Activated naive CD4-positive, alpha-beta T cell treated with anti-CD3 and anti-CD28 coated beads, Interleukin-2, amount 10 ng/mL, durations not matched to agents 7 days and 5 days (primary cell): ENCODE data around the gene GHRL.
"Not testable (repeated sequence)": the region's sequence is repeated elsewhere in the genome, so short reads cannot be mapped to it uniquely, and the experiment has no call there.

Experiments
- CTCF ChIA-PET: fragments of 350-600 bp; sonication (Branson Sonifier 250); formaldehyde crosslinking; loops from one replicate; lab custom pipeline; 2021; ENCODE audit warnings: antibody characterized with exemption; lab: Charles Lee
- DNase-seq: peaks from one replicate; pipeline ENCODE4 v3.0.0-alpha.2; 2020
- H3K27ac Mint-ChIP-seq: one replicate; pipeline ENCODE4 v1.8.0; 2021; ENCODE audit warnings: mild to moderate bottlenecking, moderate library complexity, mixed read lengths
- H3K27me3 Mint-ChIP-seq: one replicate; pipeline ENCODE4 v1.8.0; 2021; ENCODE audit warnings: mild to moderate bottlenecking, mixed read lengths
- H3K36me3 Mint-ChIP-seq: one replicate; pipeline ENCODE4 v1.8.0; 2021; ENCODE audit warnings: mixed read lengths
- H3K4me1 Mint-ChIP-seq: one replicate; pipeline ENCODE4 v1.8.0; 2021; ENCODE audit warnings: mixed read lengths
- H3K4me3 Mint-ChIP-seq: one replicate; pipeline ENCODE4 v1.8.0; 2021; ENCODE audit warnings: mild to moderate bottlenecking, moderate library complexity, mixed read lengths
- H3K9me3 Mint-ChIP-seq: one replicate; pipeline ENCODE4 v1.8.0; 2021; ENCODE audit warnings: mixed read lengths

Gene GHRL

DNA sequence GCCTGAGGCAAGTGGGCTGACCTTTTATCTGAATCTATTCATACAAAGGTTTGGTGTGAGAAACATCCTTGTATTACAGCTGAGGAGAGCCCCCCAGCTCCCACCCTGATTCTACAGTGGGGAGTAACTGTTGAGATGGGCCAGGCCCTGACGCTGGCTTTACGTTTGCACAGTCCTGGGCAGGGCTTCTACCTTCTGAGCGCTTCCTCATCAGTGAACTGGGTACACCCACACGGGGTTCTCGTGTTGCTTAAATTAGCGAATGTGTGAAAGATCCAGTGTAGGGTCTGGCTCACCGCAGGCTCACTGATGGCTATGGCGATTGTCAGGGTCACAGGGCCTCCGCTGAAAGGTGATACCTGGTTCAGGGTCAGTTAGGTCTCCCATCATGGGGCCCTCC lies 7.3 kb upstream of the GHRL start:
- no peaks in the 10 kb centered on the region for H3K9me3 Mint-ChIP-seq
- peak overlapping the region; percentile 76 for H3K27ac Mint-ChIP-seq
- H3K4me3 Mint-ChIP-seq = no peak overlapping the region
- CTCF ChIA-PET = interaction anchor here (0.9 kb wide), 1 partner anchor 22 kb away, joined by 3 read pairs; no protein-coding TSS in a partner anchor
- no peaks in the 10 kb centered on the region for H3K27me3 Mint-ChIP-seq
- H3K36me3 Mint-ChIP-seq = peaks cover 57% of the 10 kb centered on the region
- DNase-seq = no peak
- H3K4me1 Mint-ChIP-seq = peaks cover 12% of the 10 kb centered on the region

DNA sequence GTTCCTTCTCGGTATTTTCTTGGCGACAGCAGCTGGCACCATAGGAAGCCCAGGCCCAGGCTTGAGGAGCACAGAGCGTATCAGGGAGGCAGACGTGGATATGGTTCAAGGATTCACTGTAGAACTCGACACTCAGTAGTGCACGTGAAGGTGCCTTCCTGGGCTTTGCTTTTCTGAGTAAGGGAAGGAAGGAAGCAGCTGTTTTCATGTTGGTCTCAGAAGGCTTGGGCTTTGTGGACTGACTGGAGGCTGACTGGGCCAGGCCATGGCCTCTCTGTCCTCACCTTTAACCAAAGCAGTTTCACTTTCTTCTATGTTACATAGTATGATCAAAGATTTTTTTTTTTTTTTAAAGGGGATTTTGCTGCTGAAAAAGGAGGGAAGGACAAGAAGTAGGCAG lies 6.9 kb upstream of the GHRL start:
- Mint-ChIP-seq H3K9me3 (no peaks in the 10 kb centered on the region), H3K27ac (peak overlapping the region; percentile 76), H3K36me3 (peaks cover 56% of the 10 kb centered on the region), H3K4me3 (no peak overlapping the region), H3K4me1 (peaks cover 12% of the 10 kb centered on the region), H3K27me3 (no peaks in the 10 kb centered on the region)
- no peak for DNase-seq
- CTCF ChIA-PET = interaction anchor here (0.9 to 1.0 kb wide), 2 partner anchors 22 to 367 kb away, joined by 3 read pairs; no protein-coding TSS in a partner anchor

DNA sequence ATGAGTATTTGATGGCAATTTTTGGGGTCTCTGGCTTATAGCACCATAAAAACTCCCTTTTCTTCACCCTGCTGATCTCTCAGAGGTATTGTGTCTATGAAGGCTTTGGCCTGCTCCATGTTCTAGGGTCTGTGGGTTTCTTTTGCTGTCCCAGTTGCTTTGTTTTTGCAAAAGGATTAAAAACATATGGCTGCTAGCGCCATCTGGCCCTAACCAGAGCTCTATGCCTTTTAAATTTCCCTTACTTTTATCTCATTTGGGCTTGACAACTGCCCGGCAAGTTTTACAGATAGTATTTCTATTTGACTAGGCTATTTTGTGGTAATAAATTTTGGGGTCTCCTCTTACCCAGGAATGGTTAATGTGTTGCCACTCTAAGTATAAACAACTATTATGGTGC lies 6.4 kb upstream of the GHRL start:
- Mint-ChIP-seq H3K9me3 (no peaks in the 10 kb centered on the region), H3K27ac (peak overlapping the region; percentile 76), H3K4me1 (peaks cover 12% of the 10 kb centered on the region), H3K36me3 (peaks cover 58% of the 10 kb centered on the region), H3K27me3 (no peaks in the 10 kb centered on the region), H3K4me3 (no peak overlapping the region)
- DNase-seq = no peak
- CTCF ChIA-PET = interaction anchor here (1.0 kb wide), 1 partner anchor 366 kb away, joined by 3 read pairs; no protein-coding TSS in a partner anchor

DNA sequence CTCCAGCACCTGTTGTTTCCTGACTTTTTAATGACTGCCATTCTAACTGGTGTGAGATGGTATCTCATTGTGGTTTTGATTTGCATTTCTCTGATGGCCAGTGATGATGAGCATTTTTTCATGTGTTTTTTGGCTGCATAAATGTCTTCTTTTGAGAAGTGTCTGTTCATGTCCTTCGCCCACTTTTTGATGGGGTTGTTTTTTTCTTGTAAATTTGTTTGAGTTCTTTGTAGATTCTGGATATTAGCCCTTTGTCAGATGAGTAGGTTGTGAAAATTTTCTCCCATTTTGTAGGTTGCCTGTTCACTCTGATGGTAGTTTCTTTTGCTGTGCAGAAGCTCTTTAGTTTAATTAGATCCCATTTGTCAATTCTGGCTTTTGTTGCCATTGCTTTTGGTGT lies 5.3 kb upstream of the GHRL start:
- CTCF ChIA-PET, H3K9me3 Mint-ChIP-seq, H3K27me3 Mint-ChIP-seq, H3K27ac Mint-ChIP-seq, H3K4me3 Mint-ChIP-seq, DNase-seq: not testable (repeated sequence)
- Mint-ChIP-seq H3K4me1 (peaks cover 12% of the 10 kb centered on the region), H3K36me3 (peaks cover 54% of the 10 kb centered on the region)

DNA sequence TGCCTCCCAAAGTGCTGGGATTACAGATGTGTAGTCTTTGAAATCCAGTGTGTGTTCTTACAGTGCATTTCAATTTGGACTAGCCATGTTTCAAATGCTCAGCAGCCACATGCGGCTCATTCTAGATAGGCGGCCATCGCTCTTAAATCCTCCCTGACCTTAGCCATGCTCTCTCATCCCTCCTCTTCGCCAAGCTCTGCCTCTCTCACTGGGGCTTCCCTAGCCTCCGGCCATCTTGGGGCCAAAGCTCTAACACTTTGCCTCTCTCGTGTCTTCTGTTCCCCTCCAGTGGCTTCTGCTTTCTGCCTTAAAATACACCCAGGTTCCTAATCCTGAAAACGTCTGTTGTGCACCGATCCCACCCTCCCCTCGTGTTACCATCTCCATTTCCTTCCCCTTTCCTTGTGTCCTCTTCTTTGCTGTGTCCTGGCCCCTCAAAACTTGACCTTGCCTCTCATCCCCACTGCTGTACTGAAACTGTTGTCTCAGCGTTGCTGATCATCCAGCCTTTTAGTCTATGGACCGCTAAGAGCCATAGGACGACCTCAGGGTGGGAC lies 1.4 kb upstream of the GHRL start:
- no peak overlapping the region for H3K27ac Mint-ChIP-seq
- peaks cover 39% of the 10 kb centered on the region for H3K36me3 Mint-ChIP-seq
- DNase-seq = no peak
- H3K4me3 Mint-ChIP-seq = no peak overlapping the region
- H3K27me3 Mint-ChIP-seq = no peaks in the 10 kb centered on the region
- no peaks in the 10 kb centered on the region for H3K9me3 Mint-ChIP-seq
- peaks cover 18% of the 10 kb centered on the region for H3K4me1 Mint-ChIP-seq
- CTCF ChIA-PET = interaction anchor here (1.0 kb wide), 1 partner anchor 14 kb away, joined by 3 read pairs; no protein-coding TSS in a partner anchor

DNA sequence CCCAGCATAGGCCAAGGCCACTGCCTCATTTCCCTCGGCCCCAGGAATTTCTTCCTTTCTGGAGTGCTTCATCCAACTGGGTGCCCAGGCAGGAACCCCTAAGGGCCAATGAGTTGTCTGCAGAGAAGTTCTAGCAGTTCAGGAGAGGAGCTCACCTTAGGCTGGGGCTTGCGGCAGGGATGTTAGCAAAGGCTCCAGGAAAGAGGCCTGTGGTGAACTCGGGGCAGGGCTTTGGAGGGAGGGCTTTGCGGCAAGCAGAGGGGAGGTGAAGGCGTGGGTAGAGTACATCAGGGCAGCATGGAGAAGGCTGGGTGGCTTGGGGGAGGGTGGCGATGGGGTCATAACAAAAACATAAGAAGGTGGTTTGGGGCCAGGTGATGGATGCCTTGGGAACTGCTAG lies 1.1 kb downstream of the GHRL start:
- CTCF ChIA-PET = interaction anchor here (0.8 kb wide), 1 partner anchor 465 kb away, joined by 3 read pairs; no protein-coding TSS in a partner anchor
- H3K27ac Mint-ChIP-seq = peak overlapping the region; percentile 67
- no peak for DNase-seq
- no peaks in the 10 kb centered on the region for H3K9me3 Mint-ChIP-seq
- H3K4me1 Mint-ChIP-seq = peaks cover 15% of the 10 kb centered on the region
- no peak overlapping the region for H3K4me3 Mint-ChIP-seq
- H3K27me3 Mint-ChIP-seq = no peaks in the 10 kb centered on the region
- H3K36me3 Mint-ChIP-seq = peaks cover 31% of the 10 kb centered on the region

DNA sequence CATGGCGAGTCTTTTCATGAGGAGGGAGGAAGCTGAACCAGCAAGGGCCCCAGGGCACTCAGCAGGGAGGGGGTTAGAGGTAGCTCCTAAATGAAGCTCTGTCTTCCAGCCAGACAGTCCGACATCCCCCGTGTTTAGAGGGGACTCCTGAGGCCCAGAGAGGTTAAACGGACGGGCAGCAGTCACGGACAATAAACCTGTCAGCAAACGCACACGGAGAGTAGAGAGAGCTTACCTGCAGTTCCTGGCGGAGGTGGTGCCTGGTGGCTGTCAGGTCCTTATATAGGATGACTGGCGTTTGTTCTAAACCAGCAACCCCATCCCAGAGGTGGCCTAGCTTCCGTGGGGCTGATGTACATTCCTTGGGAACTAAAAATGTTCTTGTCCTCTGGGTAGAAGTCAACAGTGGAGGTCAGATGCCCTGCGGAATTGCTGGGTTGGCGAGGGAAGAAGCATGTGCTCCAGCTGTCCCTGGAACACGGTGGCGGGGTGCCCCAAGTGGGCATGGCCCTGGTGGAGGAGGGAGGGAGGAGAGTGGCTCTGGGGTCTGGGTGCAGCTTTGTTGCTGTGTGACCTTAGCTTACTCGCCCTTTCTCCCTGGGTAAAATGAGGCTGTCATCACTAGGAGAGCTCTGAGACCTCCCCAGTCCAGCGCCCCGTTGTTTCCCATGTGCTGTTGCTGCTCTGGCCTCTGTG lies 2.1 kb downstream of the GHRL start:
- Mint-ChIP-seq H3K4me3 (no peak overlapping the region), H3K36me3 (peaks cover 28% of the 10 kb centered on the region), H3K27ac (no peak overlapping the region), H3K4me1 (peaks cover 18% of the 10 kb centered on the region), H3K27me3 (no peaks in the 10 kb centered on the region), H3K9me3 (no peaks in the 10 kb centered on the region)
- CTCF ChIA-PET = no interaction called here
- peak; percentile 13 for DNase-seq

DNA sequence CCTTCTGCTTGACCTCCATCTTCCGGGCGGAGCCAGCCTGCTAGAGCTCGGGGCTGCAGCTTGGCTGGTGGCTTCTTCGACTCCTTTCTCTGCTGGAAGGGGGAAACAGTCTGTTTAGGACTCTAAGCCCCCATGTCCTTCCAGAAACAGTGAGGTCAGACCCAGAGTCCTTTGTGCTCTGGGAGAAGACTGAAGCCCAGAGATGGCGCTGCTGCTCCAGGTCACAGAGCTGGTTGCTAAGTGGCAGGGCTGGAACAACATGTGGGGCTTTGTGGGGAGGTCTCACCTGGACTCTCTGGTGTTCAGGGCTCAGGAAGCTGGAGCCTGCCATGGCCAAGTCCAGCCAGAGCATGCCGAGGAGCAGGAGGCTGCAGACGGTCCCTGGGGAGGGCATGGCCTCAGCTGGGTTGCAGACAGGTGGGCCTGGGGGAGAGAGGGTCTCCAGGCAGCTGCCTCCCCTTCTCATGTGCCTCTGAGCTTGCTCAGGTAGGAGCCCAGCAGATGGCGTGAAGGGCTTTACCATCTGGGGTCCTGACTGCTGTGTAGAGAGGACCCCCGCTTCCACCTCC lies 2.9 kb downstream of the GHRL start:
- peak; percentile 13 for DNase-seq
- Mint-ChIP-seq H3K4me1 (peaks cover 23% of the 10 kb centered on the region), H3K27me3 (no peaks in the 10 kb centered on the region), H3K27ac (no peak overlapping the region), H3K4me3 (no peak overlapping the region), H3K9me3 (no peaks in the 10 kb centered on the region), H3K36me3 (peaks cover 27% of the 10 kb centered on the region)
- CTCF ChIA-PET = interaction anchor here (0.6 kb wide), 1 partner anchor 76 kb away, joined by 4 read pairs; no protein-coding TSS in a partner anchor

DNA sequence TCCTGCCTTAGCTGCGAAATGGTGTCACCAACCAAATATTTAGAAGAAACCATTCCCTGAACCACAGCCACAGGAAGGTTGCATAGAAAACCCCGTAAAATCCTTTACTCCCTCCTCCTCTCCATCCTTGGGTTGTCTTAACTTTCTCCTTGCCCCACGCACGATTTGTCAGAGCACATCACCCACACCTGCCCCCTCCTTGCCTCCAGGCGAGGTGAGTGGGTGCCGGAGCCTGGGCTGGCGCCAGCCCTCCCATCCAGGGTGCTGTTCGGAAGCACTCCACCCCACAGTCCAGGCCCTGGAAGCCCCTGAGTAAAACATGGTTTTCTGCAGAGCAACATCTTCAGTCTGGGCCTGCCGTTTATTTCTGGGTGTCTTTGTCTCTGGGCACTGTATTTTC lies 3.7 kb downstream of the GHRL start:
- Mint-ChIP-seq H3K27ac (no peak overlapping the region), H3K9me3 (no peaks in the 10 kb centered on the region), H3K27me3 (no peaks in the 10 kb centered on the region), H3K4me3 (no peak overlapping the region), H3K4me1 (peaks cover 31% of the 10 kb centered on the region), H3K36me3 (peaks cover 27% of the 10 kb centered on the region)
- DNase-seq = peak; percentile 8
- CTCF ChIA-PET = no interaction called here

DNA sequence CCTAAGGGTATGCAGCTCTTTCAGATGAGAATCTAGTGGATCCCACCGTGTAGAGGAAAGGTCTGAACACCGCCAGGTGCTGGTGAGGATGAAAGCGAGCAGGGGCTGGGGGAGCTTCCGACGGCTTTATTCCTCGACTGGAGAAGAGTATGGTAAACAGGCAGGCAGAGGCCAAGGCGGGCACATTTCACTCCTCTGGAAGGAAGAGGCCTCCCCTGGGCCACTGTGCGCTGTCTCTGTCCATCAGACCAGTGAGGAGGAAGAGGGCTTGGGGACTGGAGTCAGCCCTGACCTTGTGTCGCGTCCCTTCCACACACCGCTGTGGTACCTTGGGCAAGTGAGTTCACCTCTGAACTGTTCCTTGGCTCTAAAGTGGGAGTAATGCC lies 4.2 kb downstream of the GHRL start:
- peak; percentile 15 for DNase-seq
- Mint-ChIP-seq H3K27ac (peak overlapping the region; percentile 58), H3K36me3 (peaks cover 29% of the 10 kb centered on the region), H3K4me1 (peaks cover 36% of the 10 kb centered on the region), H3K27me3 (no peaks in the 10 kb centered on the region), H3K9me3 (no peaks in the 10 kb centered on the region), H3K4me3 (no peak overlapping the region)
- CTCF ChIA-PET = no interaction called here

DNA sequence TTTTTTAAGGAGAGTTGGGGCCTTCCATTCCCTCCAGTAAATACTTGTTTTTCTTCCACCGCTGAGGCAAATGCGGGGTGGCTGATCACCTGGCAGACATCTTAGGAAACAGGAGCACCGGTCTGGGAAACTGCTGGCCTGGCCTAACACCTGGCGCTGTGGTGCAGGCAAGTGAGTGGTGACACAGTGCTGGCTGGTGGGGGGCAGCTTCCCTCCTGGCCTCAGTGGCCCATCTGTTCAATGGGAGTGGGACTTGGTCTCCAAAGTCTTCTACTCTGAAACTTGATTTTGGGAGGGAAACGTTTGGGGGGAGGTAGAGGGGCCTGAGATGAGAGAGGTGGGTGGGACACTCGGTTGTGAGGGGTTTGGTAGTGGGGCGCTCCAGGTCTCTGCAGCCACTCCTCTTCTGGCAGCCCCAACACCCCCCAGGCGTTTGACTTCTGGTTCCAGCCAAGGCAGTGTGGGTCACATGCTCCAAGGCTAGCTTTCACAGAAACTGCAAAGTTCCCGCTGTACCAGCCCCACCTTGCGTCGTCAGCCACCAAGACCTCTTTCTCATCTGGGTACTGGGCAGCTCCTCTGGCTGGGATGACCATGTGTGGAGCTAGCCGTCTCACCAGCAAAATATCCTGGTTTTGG lies 4.7 kb downstream of the GHRL start:
- Mint-ChIP-seq H3K4me3 (no peak overlapping the region), H3K27me3 (no peaks in the 10 kb centered on the region), H3K4me1 (peaks cover 39% of the 10 kb centered on the region), H3K27ac (no peak overlapping the region), H3K9me3 (no peaks in the 10 kb centered on the region), H3K36me3 (peaks cover 31% of the 10 kb centered on the region)
- CTCF ChIA-PET = interaction anchor here (0.8 to 4.5 kb wide), 5 partner anchors 24 to 356 kb away, joined by 3 to 18 read pairs (median 3); no protein-coding TSS in a partner anchor
- peak; percentile 6 for DNase-seq

DNA sequence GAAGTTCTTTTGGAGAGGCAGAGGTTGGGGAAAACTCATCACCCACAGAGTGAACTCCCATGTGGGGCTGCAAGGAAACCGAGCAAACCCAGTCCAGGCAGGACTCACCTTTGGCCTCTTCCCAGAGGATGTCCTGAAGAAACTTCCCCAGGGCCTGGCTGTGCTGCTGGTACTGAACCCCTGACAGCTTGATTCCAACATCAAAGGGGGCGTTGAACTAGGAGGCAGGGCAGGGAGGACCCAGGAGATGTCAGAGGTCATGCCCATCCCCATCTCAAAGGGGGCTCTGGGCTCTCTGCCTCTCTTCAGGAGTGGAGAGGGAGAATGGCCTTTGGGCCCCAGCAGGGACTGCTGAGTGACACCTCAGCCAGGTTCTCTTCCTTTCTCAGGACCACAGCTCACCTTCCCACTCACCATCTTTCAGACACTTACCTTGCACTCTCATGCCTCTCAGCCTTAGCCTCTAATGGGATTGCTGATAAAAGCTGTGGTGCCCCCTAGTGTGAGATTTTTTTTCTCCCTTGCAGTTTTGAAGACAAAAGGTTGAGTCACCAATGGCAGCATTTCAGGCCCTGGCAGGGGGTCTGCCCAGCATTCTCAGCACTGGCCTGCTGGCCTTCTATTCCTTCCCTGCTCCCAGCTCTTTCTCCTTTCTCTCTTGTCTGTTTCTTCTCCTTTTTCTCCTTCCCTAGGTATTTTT lies 6.0 kb downstream of the GHRL start:
- peaks cover 31% of the 10 kb centered on the region for H3K36me3 Mint-ChIP-seq
- peak; percentile 61 for DNase-seq
- no peaks in the 10 kb centered on the region for H3K27me3 Mint-ChIP-seq
- no peak overlapping the region for H3K27ac Mint-ChIP-seq
- H3K9me3 Mint-ChIP-seq = no peaks in the 10 kb centered on the region
- no peak overlapping the region for H3K4me3 Mint-ChIP-seq
- CTCF ChIA-PET = interaction anchor here (0.8 to 4.5 kb wide), 9 partner anchors 12 to 355 kb away, joined by 3 to 18 read pairs (median 4); no protein-coding TSS in a partner anchor
- peaks cover 32% of the 10 kb centered on the region for H3K4me1 Mint-ChIP-seq

DNA sequence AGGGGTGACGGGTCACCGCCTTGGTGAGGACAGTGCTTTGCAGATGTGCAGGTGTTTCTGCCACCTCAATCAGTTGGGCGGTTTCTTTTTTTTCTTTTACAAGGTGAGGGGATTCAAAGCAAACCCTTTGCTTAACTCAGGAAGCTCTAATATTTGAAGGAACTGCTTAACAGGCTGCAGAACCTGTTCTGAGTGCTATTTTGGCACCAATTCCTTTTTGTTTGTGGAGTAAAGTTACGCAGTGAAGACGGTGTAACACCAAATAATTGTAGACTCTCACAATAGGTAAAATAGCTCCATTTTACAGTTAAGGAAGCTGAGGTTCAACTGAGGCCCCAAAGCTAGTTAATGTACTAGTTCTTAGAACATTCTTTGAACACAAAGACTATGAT lies 6.6 kb downstream of the GHRL start:
- CTCF ChIA-PET = interaction anchor here (0.9 to 4.5 kb wide), 6 partner anchors 12 to 354 kb away, joined by 3 to 18 read pairs (median 4); no protein-coding TSS in a partner anchor
- H3K4me1 Mint-ChIP-seq = peaks cover 27% of the 10 kb centered on the region
- H3K4me3 Mint-ChIP-seq = no peak overlapping the region
- H3K36me3 Mint-ChIP-seq = peaks cover 31% of the 10 kb centered on the region
- no peaks in the 10 kb centered on the region for H3K9me3 Mint-ChIP-seq
- no peak for DNase-seq
- no peak overlapping the region for H3K27ac Mint-ChIP-seq
- no peaks in the 10 kb centered on the region for H3K27me3 Mint-ChIP-seq
